A549 treated with Hydrocortisone at 1 μM for 4 hours (cell line): ENCODE measurements around the gene CWC15. TPM values are rescaled to one million over a fixed set of nuclear protein-coding genes. Genes with fewer than 3 reads are reported as not detected.

Experiments
- total RNA-seq: library from RNA; stranded (reverse); fragments of 200-300 nt; extraction: Qiagen RNA extraction; gene quantifications from 5 replicates; pipeline ENCODE4 v1.2.3, GENCODE V29; 2022

Gene CWC15
- total RNA-seq, result 30.2 to 32.2 TPM (median 30.4 TPM) in 5 replicates

DNA sequence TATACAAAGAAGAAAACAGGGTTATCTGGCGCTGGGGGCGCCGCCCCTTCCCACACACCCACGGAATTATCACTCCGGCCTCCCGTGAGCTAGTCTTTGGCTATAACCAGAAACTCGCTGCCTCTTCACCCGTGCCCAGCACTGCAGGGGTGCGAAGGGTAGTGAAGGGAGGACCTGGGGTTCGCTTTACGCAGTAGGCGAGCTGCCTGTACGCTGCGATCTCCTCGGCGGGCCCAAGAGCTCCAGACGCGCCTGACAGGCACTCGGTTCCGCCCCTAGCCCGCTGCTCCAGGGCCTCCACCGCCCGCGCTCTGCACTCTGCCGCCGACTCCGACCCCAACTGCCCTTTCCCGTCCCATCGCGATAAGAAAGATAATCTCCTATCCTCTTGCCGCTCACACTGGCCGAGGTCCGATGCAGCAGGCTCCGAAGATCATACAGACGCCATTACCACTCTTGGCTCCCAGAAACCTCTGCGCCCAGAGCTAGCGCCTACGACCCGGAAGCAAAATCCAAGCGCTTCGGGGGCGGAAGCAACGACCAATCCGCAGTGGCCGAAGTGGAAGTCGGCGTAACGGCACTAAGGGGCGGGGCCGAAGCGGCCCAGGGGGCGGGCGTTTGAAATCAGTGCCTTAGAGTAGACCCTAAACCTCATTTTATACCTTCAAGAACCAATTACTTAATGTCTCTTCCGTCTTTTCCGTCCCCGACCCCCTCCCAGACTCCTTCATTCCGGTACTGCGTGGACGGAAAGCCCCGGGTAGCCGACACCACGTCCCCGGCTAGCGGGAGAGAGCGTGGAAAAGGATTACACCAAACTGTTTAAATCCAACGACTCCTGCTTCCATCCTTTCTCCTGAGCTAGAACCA is at the start of gene CWC15, which contains the start of gene KDM4D:
Gene CWC15 (minus strand): TSS at position 458 of the 870 bp plus-strand sequence. CDS start 1,371 bp downstream, outside the sequence.
Gene KDM4D (plus strand): TSS at position 611 of the 870 bp plus-strand sequence. CDS start 23,664 bp downstream, outside the sequence.

Other genes with a start within 250 kb of the CWC15 start
- gene AMOTL1, start 205.2 kb downstream of the CWC15 start, total RNA-seq, result 5.3 to 9.8 TPM (median 7.5 TPM) in 5 replicates
- 0.24 to 0.63 TPM (median 0.32 TPM) in 5 replicates for gene KDM4D, start 153 bp upstream of the CWC15 start, total RNA-seq
- not detected in 5 replicates for gene KDM4E, start 51.7 kb upstream of the CWC15 start, total RNA-seq
- not detected in 5 replicates for gene KDM4F, start 75.9 kb upstream of the CWC15 start, total RNA-seq
- gene SRSF8, start 93.4 kb upstream of the CWC15 start, total RNA-seq, result 15.0 to 22.0 TPM (median 18.3 TPM) in 5 replicates
- gene ENDOD1, start 116.3 kb upstream of the CWC15 start, total RNA-seq, result 13.1 to 19.3 TPM (median 15.2 TPM) in 5 replicates